HL-60/S4 (cell line): ENCODE data around the gene TUBG1.
"Not testable (repeated sequence)": the region's sequence is repeated elsewhere in the genome, so short reads cannot be mapped to it uniquely, and the experiment has no call there.

ENCODE experiments used
- in situ Hi-C: fragments of 300-500 bp; cut with MboI; formaldehyde crosslinking; loops from 2 replicates; pipeline ENCODE4 v1.14.3; 2022; ENCODE audit warnings: low sequenced_read_pairs

Gene TUBG1

GRCh38 chr17:42578282-42578869, 31.1 kb upstream of the TUBG1 start:
- in situ Hi-C loops: no loop called here

- in situ Hi-C loops: loop anchor here (10.0 kb wide), 1 partner anchor 105 kb away; the partner anchor contains the start of genes CCR10 and CNTNAP1
These were observed 29.5 kb upstream of the TUBG1 start for GRCh38 chr17:42579794-42580551.

GRCh38 chr17:42581744-42582270, 27.7 kb upstream of the TUBG1 start:
- in situ Hi-C loops: loop anchor here (10.0 kb wide), 1 partner anchor 103 kb away; the partner anchor contains the start of genes CCR10 and CNTNAP1

GRCh38 chr17:42584880-42585279, 24.6 kb upstream of the TUBG1 start:
- in situ Hi-C loops: loop anchor here (10.0 kb wide), 1 partner anchor 100 kb away; the partner anchor contains the start of genes CCR10 and CNTNAP1

GRCh38 chr17:42585353-42585752, 24.1 kb upstream of the TUBG1 start:
- in situ Hi-C loops: loop anchor here (10.0 kb wide), 1 partner anchor 99 kb away; the partner anchor contains the start of genes CCR10 and CNTNAP1

- in situ Hi-C loops: loop anchor here (10.0 kb wide), 1 partner anchor 98 kb away; the partner anchor contains the start of genes CCR10 and CNTNAP1
These were observed 22.8 kb upstream of the TUBG1 start for GRCh38 chr17:42586514-42587230.

- in situ Hi-C loops: no loop called here
These were observed 18.6 kb upstream of the TUBG1 start for GRCh38 chr17:42590886-42591285.

- in situ Hi-C loops: no loop called here
These were observed 18.1 kb upstream of the TUBG1 start for GRCh38 chr17:42591411-42591810.

- in situ Hi-C loops: no loop called here
These were observed 13.1 kb upstream of the TUBG1 start for GRCh38 chr17:42596386-42596785.

- in situ Hi-C loops: no loop called here
These were observed 10.6 kb upstream of the TUBG1 start for GRCh38 chr17:42598905-42599304.

- in situ Hi-C loops: no loop called here
These were observed 6.2 kb upstream of the TUBG1 start for GRCh38 chr17:42603318-42603717.

GRCh38 chr17:42607769-42608168, 1.7 kb upstream of the TUBG1 start:
- in situ Hi-C loops: no loop called here

GRCh38 chr17:42608305-42609181, 940 bp upstream of the TUBG1 start:
- in situ Hi-C loops: no loop called here

GRCh38 chr17:42609814-42610801, 625 bp downstream of the TUBG1 start:
- in situ Hi-C loops: not testable (repeated sequence)

GRCh38 chr17:42612013-42612412, 2.5 kb downstream of the TUBG1 start:
- in situ Hi-C loops: no loop called here

- in situ Hi-C loops: no loop called here
These were observed 4.3 kb downstream of the TUBG1 start for GRCh38 chr17:42613699-42614295.

- in situ Hi-C loops: no loop called here
These were observed 8.5 kb downstream of the TUBG1 start for GRCh38 chr17:42617956-42618431.

GRCh38 chr17:42618442-42619150, 9.1 kb downstream of the TUBG1 start:
- in situ Hi-C loops: no loop called here
